ENCODE results near the gene ELN.

ELN gene

DNA sequence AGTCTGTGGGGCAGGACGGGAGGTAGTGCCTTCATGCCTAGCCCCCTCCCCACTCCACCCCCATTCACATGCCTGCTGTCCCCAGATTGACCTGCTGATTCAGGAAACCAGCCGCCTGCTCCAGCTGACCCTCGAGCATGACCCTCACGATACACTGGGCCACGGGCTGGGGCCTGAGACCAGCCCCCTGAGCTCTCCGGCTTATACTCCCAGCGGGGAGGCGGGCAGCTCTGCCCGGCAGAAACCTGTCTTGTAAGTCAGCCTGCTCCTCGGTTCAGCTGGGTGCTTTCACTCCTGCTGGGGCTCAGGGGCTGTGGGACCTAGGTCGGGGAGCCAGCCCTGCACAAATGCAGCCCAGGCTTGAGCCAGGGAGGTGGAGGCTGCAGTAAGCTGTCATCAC is 78.0 kb downstream of the ELN start:
- peaks cover 61% of the 10 kb centered on the region for H3K36me3 ChIP-seq (ENCODE audit: control insufficient read depth, insufficient read depth, low read length, severe bottlenecking)
- no peak for DNase-seq (ENCODE audit: low read depth)
- no peaks in the 10 kb centered on the region for H3K9me3 ChIP-seq (ENCODE audit: control insufficient read depth, low read length)
- H3K4me3 ChIP-seq (ENCODE audit: low read length) = no peak overlapping the region
- no peaks in the 10 kb centered on the region for H3K27me3 ChIP-seq (replicated peaks; ENCODE audit: control insufficient read depth, insufficient read depth, low read length)
- peaks cover 9% of the 10 kb centered on the region for H3K4me1 ChIP-seq (ENCODE audit: control insufficient read depth, insufficient read depth, low read length)
- H3K9ac ChIP-seq (ENCODE audit: low read length) = no peak overlapping the region

GRCh38 chr7:74106846-74107245 is 78.9 kb downstream of the ELN start:
- Histone ChIP-seq H3K36me3 (ENCODE audit: control insufficient read depth, insufficient read depth, low read length, severe bottlenecking) (peaks cover 68% of the 10 kb centered on the region), H3K4me3 (ENCODE audit: low read length) (no peak overlapping the region), H3K27me3 (replicated peaks; ENCODE audit: control insufficient read depth, insufficient read depth, low read length) (no peaks in the 10 kb centered on the region), H3K4me1 (ENCODE audit: control insufficient read depth, insufficient read depth, low read length) (peaks cover under 1% of the 10 kb centered on the region), H3K9ac (ENCODE audit: low read length) (no peak overlapping the region), H3K9me3 (ENCODE audit: control insufficient read depth, low read length) (no peaks in the 10 kb centered on the region)
- DNase-seq (ENCODE audit: low read depth) = no peak

DNA sequence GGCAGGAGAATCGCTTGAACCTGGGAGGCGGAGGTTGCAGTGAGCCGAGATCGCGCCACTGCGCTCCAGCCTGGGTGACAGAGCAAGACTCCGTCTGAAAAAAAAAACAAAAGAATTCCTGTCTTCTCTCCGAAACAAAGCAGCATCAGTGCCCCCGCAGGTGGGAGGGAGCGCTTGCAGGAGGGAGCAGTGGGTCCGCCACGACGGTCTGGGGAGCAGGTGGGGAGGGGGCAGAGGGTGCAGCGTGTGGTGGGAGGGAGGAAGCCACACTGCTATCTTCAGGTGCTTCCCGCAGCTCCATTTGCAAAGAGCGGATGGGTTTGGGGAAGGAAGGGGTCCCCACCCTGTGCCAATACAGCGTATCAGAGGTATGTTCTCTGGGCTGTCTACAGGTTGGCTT is 87.4 kb downstream of the ELN start:
- no peak for DNase-seq (ENCODE audit: low read depth)
- Histone ChIP-seq H3K36me3 (ENCODE audit: control insufficient read depth, insufficient read depth, low read length, severe bottlenecking) (peaks cover 37% of the 10 kb centered on the region), H3K9me3 (ENCODE audit: control insufficient read depth, low read length) (no peaks in the 10 kb centered on the region), H3K9ac (ENCODE audit: low read length) (no peak overlapping the region), H3K4me1 (ENCODE audit: control insufficient read depth, insufficient read depth, low read length) (no peaks in the 10 kb centered on the region), H3K4me3 (ENCODE audit: low read length) (no peak overlapping the region), H3K27me3 (replicated peaks; ENCODE audit: control insufficient read depth, insufficient read depth, low read length) (no peaks in the 10 kb centered on the region)

GRCh38 chr7:74116356-74116755 is 88.4 kb downstream of the ELN start:
- Histone ChIP-seq H3K9me3 (ENCODE audit: control insufficient read depth, low read length) (no peaks in the 10 kb centered on the region), H3K4me3 (ENCODE audit: low read length) (no peak overlapping the region), H3K4me1 (ENCODE audit: control insufficient read depth, insufficient read depth, low read length) (no peaks in the 10 kb centered on the region), H3K9ac (ENCODE audit: low read length) (no peak overlapping the region), H3K36me3 (ENCODE audit: control insufficient read depth, insufficient read depth, low read length, severe bottlenecking) (peaks cover 41% of the 10 kb centered on the region), H3K27me3 (replicated peaks; ENCODE audit: control insufficient read depth, insufficient read depth, low read length) (no peaks in the 10 kb centered on the region)
- no peak for DNase-seq (ENCODE audit: low read depth)

Measured in adipocyte (in vitro differentiated cells).